ENCODE data around the gene AURKAIP1.
"Not testable (repeated sequence)": the region's sequence is repeated elsewhere in the genome, so short reads cannot be mapped to it uniquely, and the experiment has no call there.

AURKAIP1 gene

GRCh38 chr1:1385339-1385738 lies 10.3 kb upstream of the AURKAIP1 start:
- DNase-seq: not testable (repeated sequence)

GRCh38 chr1:1381294-1381693 lies 6.3 kb upstream of the AURKAIP1 start:
- no peak for DNase-seq

GRCh38 chr1:1380860-1381259 lies 5.9 kb upstream of the AURKAIP1 start:
- no peak for DNase-seq

DNA sequence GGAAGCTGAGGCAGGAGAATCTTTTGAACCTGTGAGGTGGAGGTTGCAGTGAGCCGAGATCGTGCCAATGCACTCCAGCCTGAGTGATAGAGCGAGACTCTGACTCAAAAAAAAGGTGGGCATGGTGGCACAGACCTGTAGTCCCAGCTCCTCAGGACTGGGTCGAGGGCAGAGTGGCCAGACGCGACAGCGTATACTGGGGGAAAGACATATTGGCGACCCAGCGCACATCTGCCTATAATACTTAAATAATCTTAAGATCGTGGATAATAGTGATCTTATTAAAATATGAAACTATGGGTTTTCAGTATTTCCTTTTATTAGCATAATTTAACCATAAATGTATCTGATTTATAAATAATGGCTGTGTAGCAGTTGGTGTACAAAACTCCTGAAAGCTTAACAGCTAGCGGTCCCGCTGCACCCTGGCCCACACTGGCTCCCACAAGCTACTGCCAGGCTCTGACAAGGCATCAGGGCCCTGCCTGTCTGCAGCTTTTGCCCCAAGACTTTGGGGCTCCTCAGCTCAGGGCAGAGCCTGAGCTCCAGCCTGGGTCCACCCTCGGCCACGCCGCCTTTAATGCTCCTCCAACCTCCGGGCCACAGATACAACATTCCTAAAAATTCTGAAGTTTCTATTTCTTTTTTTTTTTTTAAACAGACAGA lies 2.7 kb upstream of the AURKAIP1 start:
- no peak for DNase-seq

DNA sequence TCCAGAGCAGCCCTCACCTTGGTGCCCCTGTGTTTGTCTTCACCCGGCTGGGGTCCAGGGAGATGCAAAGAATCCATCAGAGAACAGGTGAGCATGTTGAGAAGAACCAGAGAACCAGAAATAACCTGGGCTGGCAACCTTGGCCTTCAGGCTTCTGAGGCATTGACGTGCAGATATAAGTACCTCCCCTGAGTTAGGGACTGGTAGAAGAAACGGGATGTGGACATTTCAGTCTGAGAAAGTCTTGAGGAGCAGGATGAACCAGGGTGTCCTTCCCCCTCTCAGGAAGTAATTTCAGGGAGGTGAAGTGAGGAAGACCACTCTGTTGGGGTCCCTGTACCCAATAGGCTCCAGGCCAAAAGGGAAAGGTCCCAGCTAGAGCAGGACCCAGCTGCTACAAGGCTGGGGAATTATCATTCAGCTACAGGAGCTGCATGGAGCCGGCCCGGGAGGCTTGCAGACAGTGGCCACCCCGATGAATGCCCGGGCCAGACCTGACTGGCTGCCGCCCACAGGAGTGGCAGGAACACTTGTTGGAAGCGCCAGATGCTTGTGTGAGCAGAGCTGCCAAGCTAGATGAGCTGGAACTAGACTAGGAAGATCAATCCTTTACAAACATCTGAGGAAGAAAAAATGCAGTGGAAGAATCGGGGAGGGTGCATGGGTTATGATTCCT lies 1.7 kb upstream of the AURKAIP1 start:
- DNase-seq: no peak

DNA sequence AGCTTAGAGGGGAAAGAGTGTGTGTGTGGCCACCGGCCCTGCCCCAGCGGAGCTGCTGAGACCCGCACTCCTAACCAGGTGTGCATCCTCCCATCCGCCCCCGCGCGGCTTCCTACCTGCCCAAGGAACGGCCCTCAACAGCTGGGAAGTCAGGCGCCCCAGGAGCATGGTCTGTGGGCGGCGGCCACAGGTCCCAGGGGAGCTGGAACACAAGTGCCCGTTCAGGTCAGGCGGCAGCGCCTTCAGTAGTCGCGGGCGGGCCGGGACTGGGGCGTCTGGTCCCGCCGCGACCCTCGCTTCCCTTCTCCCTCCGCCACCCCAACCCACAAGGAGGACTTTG lies 448 bp downstream of the AURKAIP1 start:
- DNase-seq: no peak

DNA sequence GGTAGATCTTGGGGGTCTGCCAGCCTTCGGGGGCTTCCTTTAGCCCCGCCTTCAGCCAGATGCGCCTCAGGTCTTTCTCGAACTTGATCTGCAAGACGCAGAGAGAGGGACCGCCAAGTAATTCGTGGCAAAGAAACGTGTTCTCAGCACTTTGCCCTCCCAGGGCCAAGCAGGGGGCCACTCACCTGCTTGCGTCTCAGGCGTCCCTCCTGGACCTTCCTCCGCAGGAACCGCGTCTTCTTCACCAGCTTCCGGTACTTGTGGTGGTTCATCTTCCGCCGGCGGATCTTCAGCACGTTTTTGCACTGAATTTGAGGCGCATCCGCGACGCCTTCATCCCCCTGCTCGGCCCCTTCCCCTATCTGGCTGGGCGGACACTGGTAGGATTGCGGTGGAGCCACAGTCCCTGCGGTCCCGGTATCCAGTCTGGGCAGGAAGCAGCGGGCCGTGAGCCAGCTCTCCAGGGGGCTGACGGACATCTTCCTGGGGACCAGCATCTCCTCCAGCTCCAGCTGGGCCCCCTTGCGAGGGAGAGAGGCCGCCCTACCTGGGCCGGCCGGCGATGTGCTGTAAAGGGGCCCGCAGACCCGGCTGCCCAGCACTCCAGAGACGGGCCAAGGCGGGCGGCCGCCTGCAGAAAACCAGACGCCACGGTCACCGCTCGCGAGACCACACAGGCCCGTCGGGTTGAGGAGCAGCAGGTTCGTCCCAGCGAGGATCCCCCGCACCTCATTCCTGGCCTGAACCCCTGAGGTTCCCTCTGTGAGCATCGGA lies 1.0 kb downstream of the AURKAIP1 start:
- DNase-seq: no peak

DNA sequence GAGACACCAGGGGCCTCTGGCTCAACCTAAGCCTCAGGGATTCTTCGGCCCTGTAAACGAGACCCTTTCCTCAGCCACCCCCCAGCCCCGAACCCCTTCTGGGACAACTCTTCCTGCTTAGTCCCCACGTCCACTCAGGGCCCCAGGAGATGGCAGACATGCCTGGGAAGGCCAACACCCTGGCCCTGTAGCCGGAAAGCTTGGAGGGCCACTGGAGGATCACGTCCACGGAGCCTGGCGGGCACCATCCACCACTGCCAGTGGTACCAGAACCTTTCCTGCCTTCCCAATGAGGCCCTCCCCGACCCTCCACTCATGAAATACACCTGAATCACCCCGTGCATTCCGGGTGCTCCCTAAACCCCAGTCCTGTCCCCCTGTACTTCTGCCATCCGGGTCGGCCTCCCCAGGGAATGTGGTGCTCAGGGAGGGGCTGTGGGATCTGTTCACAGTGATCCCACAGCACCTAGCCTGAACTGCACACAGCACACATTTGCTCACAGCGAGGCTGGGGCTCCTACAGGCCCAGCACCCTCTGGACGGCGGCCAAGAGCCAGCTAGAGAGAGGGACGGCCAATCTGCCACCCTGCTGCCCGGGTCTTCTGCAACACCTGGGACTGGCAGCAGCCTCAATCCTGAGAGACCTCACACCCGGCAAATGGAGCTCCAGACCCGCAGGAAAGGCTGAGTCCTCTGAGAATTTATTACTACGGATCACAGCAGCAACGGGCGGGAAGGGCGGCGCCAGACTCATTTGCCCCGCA lies 1.8 kb downstream of the AURKAIP1 start:
- DNase-seq: no peak

GRCh38 chr1:1371746-1372711 lies 3.0 kb downstream of the AURKAIP1 start:
- peak; percentile 68 to 73 for DNase-seq

DNA sequence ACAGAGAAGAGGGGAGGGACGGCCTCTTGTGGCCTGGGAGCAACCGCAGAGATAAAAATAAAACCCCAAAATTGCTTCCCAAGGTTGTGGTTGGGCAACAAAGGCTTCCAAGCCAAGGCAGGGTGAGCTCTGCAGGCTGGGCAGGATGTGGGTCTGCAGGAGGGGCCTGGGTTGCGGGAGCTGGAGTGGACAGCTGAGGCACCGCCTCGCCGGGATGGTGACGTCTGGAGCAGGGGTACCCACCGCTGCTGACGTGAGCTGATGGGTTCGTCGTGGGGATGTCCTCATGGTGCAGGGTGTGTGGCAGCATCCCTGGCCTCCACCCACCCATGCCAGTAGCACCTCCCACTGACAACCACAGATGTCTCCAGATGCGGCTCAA lies 3.7 kb downstream of the AURKAIP1 start:
- DNase-seq: no peak

DNA sequence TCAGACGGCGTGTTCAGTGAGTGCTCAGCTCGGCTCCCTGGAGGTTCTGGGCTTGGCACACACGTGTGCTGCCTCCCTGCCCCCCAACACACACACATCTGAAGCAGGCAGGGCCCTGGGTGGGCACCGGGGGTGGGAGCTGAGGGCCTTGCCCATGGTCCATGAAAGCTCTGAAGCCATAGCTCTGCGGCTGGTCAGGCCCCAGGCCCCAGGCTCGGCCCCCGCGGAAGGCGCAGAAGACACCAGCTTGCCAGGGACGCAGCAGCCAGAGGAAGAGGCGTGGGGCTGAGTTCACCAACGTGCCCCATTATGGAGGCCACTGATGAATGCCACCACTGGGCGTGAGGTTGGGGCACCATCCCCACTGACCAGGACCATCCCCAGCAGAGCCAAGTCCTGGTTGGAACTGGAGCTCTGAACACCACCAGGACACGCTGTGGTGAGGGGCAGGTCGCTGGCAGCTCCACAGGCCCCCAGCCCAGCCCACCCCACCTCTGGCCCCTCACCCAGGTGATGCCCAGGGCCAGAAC lies 4.2 kb downstream of the AURKAIP1 start:
- no peak for DNase-seq

GRCh38 chr1:1370094-1370493 lies 4.9 kb downstream of the AURKAIP1 start:
- not testable (repeated sequence) for DNase-seq

DNA sequence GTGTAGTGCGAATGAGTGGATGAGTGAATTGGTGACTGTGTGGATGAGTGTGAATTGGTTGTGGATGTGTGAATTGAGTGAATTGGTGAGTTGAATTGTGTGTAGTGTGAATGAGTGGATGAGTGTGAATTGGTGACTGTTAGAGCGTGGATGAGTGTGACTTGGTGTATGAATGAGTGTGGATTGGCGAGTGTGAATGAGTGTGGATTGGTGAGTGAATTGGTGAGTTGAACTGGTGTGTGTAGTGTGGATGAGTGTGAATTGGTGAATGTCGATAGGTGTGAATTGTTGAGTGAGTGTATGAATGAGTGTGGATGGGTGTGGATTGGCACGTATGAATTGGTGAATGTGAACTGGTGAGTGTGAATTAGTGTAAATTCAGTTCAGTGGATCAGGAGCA lies 7.7 kb downstream of the AURKAIP1 start:
- DNase-seq: no peak

DNA sequence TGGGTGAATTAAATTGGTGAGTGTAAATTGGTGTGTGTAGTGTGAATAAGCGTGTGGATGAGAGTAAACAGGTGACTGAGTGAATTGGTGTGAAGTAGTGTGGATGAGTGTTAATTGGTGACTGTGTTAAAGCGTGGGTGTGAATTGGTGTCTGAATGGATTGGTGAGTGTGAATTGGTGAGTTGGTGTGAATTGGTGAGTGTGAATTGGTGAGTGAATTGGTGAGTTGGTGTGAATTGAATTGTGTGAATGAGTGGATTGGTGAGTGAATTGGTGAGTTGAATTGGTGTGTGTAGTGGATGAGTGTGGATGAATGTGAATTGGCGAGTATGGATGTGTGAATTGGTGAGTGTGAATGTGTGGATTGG lies 8.3 kb downstream of the AURKAIP1 start:
- DNase-seq: no peak

- no peak for DNase-seq
Measured at GRCh38 chr1:1365875-1366698, 8.9 kb downstream of the AURKAIP1 start.

GRCh38 chr1:1364266-1364665 lies 10.7 kb downstream of the AURKAIP1 start:
- no peak for DNase-seq

GRCh38 chr1:1361982-1362423 lies 13.0 kb downstream of the AURKAIP1 start:
- no peak for DNase-seq

- DNase-seq: no peak
Measured at GRCh38 chr1:1361233-1361981, 13.6 kb downstream of the AURKAIP1 start.

- no peak for DNase-seq
Measured at GRCh38 chr1:1360506-1361169, 14.4 kb downstream of the AURKAIP1 start.
